Prostate gland (tissue), 2 donors: ENCODE data around the gene KCNK16. TPM values are rescaled to one million over a fixed set of nuclear protein-coding genes. Genes with fewer than 3 reads are reported as not detected.
"Not testable (repeated sequence)": the region's sequence is repeated elsewhere in the genome, so short reads cannot be mapped to it uniquely, and the experiment has no call there.

Source experiments
- DNase-seq: peaks from one replicate; pipeline ENCODE4 v3.0.0-alpha.2; 2019; ENCODE audit warnings: low spot score
- H3K27ac ChIP-seq, 2 donors: fragments of 200-600 bp; sonication (generic); 2 replicates each; pipeline ENCODE4 v1.5.1; 2017 to 2019
- H3K27me3 ChIP-seq: fragments of 200-600 bp; sonication (generic); replicated peaks from 2 replicates; pipeline ENCODE4 v1.5.1; 2019; ENCODE audit not compliant: insufficient read depth
- H3K36me3 ChIP-seq, 2 donors: fragments of 200-600 bp; sonication (generic); 1 replicate in 1 of 2; 2 replicates in 1 of 2; pipeline versions ENCODE4 v1.5.1 to v1.8.1; 2017 to 2019
- H3K4me1 ChIP-seq: fragments of 200-600 bp; sonication (generic); replicated peaks from 2 replicates; pipeline ENCODE4 v1.5.1; 2019
- H3K4me3 ChIP-seq, 2 donors: fragments of 200-600 bp; sonication (generic); 2 replicates each; pipeline ENCODE4 v1.5.1; 2017 to 2019
- H3K9me3 ChIP-seq: fragments of 200-600 bp; sonication (generic); 2 replicates; pipeline ENCODE4 v1.5.1; 2017
- CTCF ChIP-seq, 4 experiments: fragments of 200-600 bp in 2 of 4; fragments of 450-650 bp in 2 of 4; sonication (generic) in 2 of 4; IDR thresholded peaks; 1 replicate in 3 of 4; 2 replicates in 1 of 4; pipeline ENCODE4 v1.5.1; 2016 to 2019; ENCODE audit warnings: antibody characterized with exemption in 4 of 4, mild to moderate bottlenecking in 2 of 4, moderate library complexity in 2 of 4
- POLR2A ChIP-seq: fragments of 450-650 bp; IDR thresholded peaks from one replicate; pipeline ENCODE4 v1.6.1; 2016; ENCODE audit warnings: antibody characterized with exemption, mild to moderate bottlenecking
- POLR2AphosphoS5 ChIP-seq: sonication (generic); formaldehyde crosslinking; IDR thresholded peaks from one replicate; pipeline ENCODE4 v1.6.1; 2017; ENCODE audit warnings: antibody characterized with exemption
- WGBS: methylation state at CpG from one replicate; pipeline ENCODE4 v1.1.5; 2018; 5-methylcytosine and 5-hydroxymethylcytosine counted together
- intact Hi-C: fragments of 100-400 bp; cut with DNase I; formaldehyde crosslinking; loops from one replicate; pipeline ENCODE4 v1.14.2; 2022
- total RNA-seq, 2 donors: library from RNA; depleted of rRNA; stranded (reverse); fragments of >200 nt; gene quantifications; one replicate each; pipeline ENCODE4 v1.1.0, GENCODE V29; 2016

Gene KCNK16
- total RNA-seq, 2 donors from 2014 or later = not detected

DNA sequence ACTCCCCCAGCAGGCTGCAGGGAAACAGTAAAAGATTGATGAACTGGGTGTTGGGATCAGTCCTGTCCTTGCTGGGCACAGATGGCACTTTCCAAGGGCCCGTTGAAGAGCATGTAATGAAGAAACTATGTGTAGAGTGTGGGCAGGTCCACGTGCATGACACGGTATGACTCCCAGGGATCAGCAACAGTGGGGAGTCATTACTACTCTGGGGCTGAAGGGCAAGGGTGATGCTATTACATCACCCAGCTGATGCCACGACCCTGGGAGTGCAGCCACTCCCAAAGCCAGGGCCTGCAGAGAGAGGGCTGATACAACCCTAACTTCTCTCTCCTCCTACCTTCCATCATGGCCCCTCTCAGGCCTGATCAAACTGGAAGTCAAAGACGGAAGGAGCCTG is 28.4 kb downstream of the KCNK16 start:
- no peaks in the 10 kb centered on the region for H3K4me1 ChIP-seq
- H3K27ac ChIP-seq = no peak overlapping the region
- intact Hi-C loops = no loop called here
- WGBS = 68% methylated on average over 5 of the region's 5 CpGs
- H3K27me3 ChIP-seq = no peaks in the 10 kb centered on the region
- no peaks in the 10 kb centered on the region for H3K9me3 ChIP-seq
- H3K4me3 ChIP-seq = no peak overlapping the region
- no peak for TF ChIP-seq POLR2A
- TF ChIP-seq CTCF (IDR thresholded peaks at IDR 0.05) = no peak
- no peak for TF ChIP-seq POLR2AphosphoS5
- DNase-seq = no peak
- no peaks in the 10 kb centered on the region for H3K36me3 ChIP-seq

DNA sequence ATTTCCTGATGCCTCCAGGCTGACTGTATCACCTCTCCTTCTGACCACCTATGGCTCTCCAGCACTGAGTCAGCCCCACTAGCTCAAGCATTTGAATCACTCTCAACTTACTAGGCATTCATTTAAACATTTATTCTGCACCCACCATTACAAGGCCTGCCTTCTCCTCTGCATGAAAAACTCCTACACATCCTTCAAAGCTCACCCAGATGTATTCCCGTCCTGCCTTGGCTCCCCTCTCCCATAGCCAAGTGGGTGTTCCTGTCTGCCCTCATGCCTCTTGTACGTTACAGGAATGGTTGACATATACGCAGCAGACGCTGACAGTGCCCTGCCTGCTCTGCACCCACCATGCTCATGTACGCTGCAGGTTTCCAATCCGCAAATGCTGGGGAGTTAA is 29.9 kb downstream of the KCNK16 start:
- TF ChIP-seq POLR2AphosphoS5 (no peak), POLR2A (no peak), CTCF (IDR thresholded peaks at IDR 0.05) (no peak)
- intact Hi-C loops = no loop called here
- H3K4me3 ChIP-seq = no peak overlapping the region
- DNase-seq = no peak
- no peaks in the 10 kb centered on the region for H3K4me1 ChIP-seq
- H3K9me3 ChIP-seq = no peaks in the 10 kb centered on the region
- H3K36me3 ChIP-seq = no peaks in the 10 kb centered on the region
- no peaks in the 10 kb centered on the region for H3K27me3 ChIP-seq
- no peak overlapping the region for H3K27ac ChIP-seq
- 92% methylated on average over 6 of the region's 6 CpGs for whole genome bisulfite sequencing

- H3K27me3 ChIP-seq = no peaks in the 10 kb centered on the region
Observed at GRCh38 chr6:39289490-39289889, 33.0 kb downstream of the KCNK16 start.

DNA sequence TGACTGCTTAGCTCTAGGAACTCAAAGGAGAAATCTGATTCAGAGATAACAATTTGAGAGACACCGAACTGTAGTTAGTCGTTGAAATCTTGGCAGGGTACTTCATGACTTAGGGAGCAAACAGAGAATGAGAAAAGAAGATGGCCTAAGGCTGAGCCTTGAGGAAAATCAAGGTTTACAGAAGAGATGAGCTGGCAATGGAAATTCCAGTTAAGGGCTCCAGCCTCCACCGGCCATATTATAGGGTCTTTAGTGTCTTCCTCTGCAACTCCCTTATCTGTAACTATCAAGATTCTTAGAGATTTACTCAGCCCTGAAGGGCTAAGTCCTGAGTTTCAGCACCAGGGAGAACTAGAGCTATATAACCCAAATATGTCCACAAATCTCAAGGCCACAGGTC is 34.9 kb downstream of the KCNK16 start:
- H3K36me3 ChIP-seq = no peaks in the 10 kb centered on the region
- H3K4me3 ChIP-seq = no peak overlapping the region
- H3K4me1 ChIP-seq = no peaks in the 10 kb centered on the region
- WGBS = 79% methylated on average over 3 of the region's 3 CpGs
- intact Hi-C loops = no loop called here
- TF ChIP-seq POLR2A = no peak
- TF ChIP-seq POLR2AphosphoS5 = no peak
- no peak for TF ChIP-seq CTCF (IDR thresholded peaks at IDR 0.05)
- H3K27ac ChIP-seq = no peak overlapping the region
- no peaks in the 10 kb centered on the region for H3K9me3 ChIP-seq
- H3K27me3 ChIP-seq = no peaks in the 10 kb centered on the region
- no peak for DNase-seq

More at GRCh38 chr6:39289490-39289889, 33.0 kb downstream of the KCNK16 start:
- H3K36me3 ChIP-seq = no peaks in the 10 kb centered on the region
- no peak for DNase-seq
- 79% methylated on average over 2 of the region's 2 CpGs for WGBS
- H3K4me1 ChIP-seq = no peaks in the 10 kb centered on the region
- H3K9me3 ChIP-seq = no peaks in the 10 kb centered on the region
- H3K4me3 ChIP-seq = no peak overlapping the region
- H3K27ac ChIP-seq = no peak overlapping the region
- intact Hi-C loops = no loop called here
- no peak for TF ChIP-seq POLR2AphosphoS5
- no peak for TF ChIP-seq POLR2A
- TF ChIP-seq CTCF (IDR thresholded peaks at IDR 0.05) = no peak

- H3K4me1 ChIP-seq, DNase-seq, H3K4me3 ChIP-seq, H3K36me3 ChIP-seq, H3K9me3 ChIP-seq, H3K27me3 ChIP-seq, H3K27ac ChIP-seq, intact Hi-C loops: not testable (repeated sequence)
- 85% methylated on average over 8 of the region's 10 CpGs for WGBS
Observed at GRCh38 chr6:39286596-39286995, 35.9 kb downstream of the KCNK16 start.
